ENCODE data around the gene COPG2. TPM values are rescaled to one million over a fixed set of nuclear protein-coding genes. Genes with fewer than 3 reads are reported as not detected.
A peak's percentile ranks its signal among the peaks of the same experiment; 100 is the strongest.

Gene COPG2
- total and polyA plus RNA-seq, 2 donors: 14.1 to 20.8 TPM

- DNase-seq (ENCODE audit: low read depth in 6 of 9, low spot score in 9 of 9): peak in 2 of 9 donors; percentile 16 to 39
- H3K36me3 ChIP-seq (ENCODE audit: control insufficient read depth in 2 of 2, insufficient read depth in 2 of 2, low read length in 1 of 2): no peaks in the 10 kb centered on the region
- 10% methylated on average over 12 of the region's 12 CpGs for WGBS
Observed at GRCh38 chr7:130669085-130669700, 645 bp upstream of the COPG2 start.

GRCh38 chr7:130667593-130668257 lies 823 bp downstream of the COPG2 start:
- H3K9me3 ChIP-seq (ENCODE audit: control insufficient read depth in 2 of 2, insufficient read depth in 1 of 2, low read length in 1 of 2): no peaks in the 10 kb centered on the region
- WGBS: 28% methylated on average over 19 of the region's 19 CpGs
- no peaks in the 10 kb centered on the region for H3K36me3 ChIP-seq (ENCODE audit: control insufficient read depth in 2 of 2, insufficient read depth in 2 of 2, low read length in 1 of 2)
- peaks cover 8 to 10% of the 10 kb centered on the region in 2 donors for H3K4me1 ChIP-seq (ENCODE audit: control insufficient read depth in 2 of 2, insufficient read depth in 2 of 2, low read length in 2 of 2)
- H3K27me3 ChIP-seq (ENCODE audit: control insufficient read depth in 2 of 2, insufficient read depth in 1 of 2, low read length in 1 of 2): no peaks in the 10 kb centered on the region
- H3K4me3 ChIP-seq (ENCODE audit: low read length in 2 of 2): peak overlapping the region; percentile 71 to 74
- H3K27ac ChIP-seq (ENCODE audit: low read depth in 1 of 2, low read length in 1 of 2): no peak overlapping the region
- DNase-seq (ENCODE audit: low read depth in 6 of 9, low spot score in 9 of 9): peak in 3 of 9 donors; percentile 6 to 19 (median 6)

More at GRCh38 chr7:130669085-130669700, 645 bp upstream of the COPG2 start:
- Histone ChIP-seq H3K27me3 (ENCODE audit: control insufficient read depth in 2 of 2, insufficient read depth in 1 of 2, low read length in 1 of 2) (no peaks in the 10 kb centered on the region), H3K27ac (ENCODE audit: low read depth in 1 of 2, low read length in 1 of 2) (peak overlapping the region in 1 of 2 donors; percentile 82), H3K4me3 (ENCODE audit: low read length in 2 of 2) (peak overlapping the region; percentile 67 to 71), H3K9me3 (ENCODE audit: control insufficient read depth in 2 of 2, insufficient read depth in 1 of 2, low read length in 1 of 2) (no peaks in the 10 kb centered on the region), H3K4me1 (ENCODE audit: control insufficient read depth in 2 of 2, insufficient read depth in 2 of 2, low read length in 2 of 2) (peaks cover 8 to 10% of the 10 kb centered on the region in 2 donors)

GRCh38 chr7:130662426-130662825 lies 6.1 kb downstream of the COPG2 start:
- no peak for DNase-seq (ENCODE audit: low read depth in 6 of 9, low spot score in 9 of 9)
- WGBS: 98% methylated on average over 2 of the region's 2 CpGs
- H3K36me3 ChIP-seq (ENCODE audit: control insufficient read depth in 2 of 2, insufficient read depth in 2 of 2, low read length in 1 of 2): peaks cover 0 to 7% of the 10 kb centered on the region in 2 donors

GRCh38 chr7:130655286-130655685 lies 13.3 kb downstream of the COPG2 start:
- peaks cover 2% of the 10 kb centered on the region in 2 donors for H3K36me3 ChIP-seq (ENCODE audit: control insufficient read depth in 2 of 2, insufficient read depth in 2 of 2, low read length in 1 of 2)
- WGBS: 92% methylated on average over 4 of the region's 4 CpGs
- H3K27ac ChIP-seq (ENCODE audit: low read depth in 1 of 2, low read length in 1 of 2): no peak overlapping the region
- no peaks in the 10 kb centered on the region for H3K27me3 ChIP-seq (ENCODE audit: control insufficient read depth in 2 of 2, insufficient read depth in 1 of 2, low read length in 1 of 2)
- DNase-seq (ENCODE audit: low read depth in 6 of 9, low spot score in 9 of 9): no peak
- no peaks in the 10 kb centered on the region for H3K4me1 ChIP-seq (ENCODE audit: control insufficient read depth in 2 of 2, insufficient read depth in 2 of 2, low read length in 2 of 2)
- no peak overlapping the region for H3K4me3 ChIP-seq (ENCODE audit: low read length in 2 of 2)
- no peaks in the 10 kb centered on the region for H3K9me3 ChIP-seq (ENCODE audit: control insufficient read depth in 2 of 2, insufficient read depth in 1 of 2, low read length in 1 of 2)

More at GRCh38 chr7:130662426-130662825, 6.1 kb downstream of the COPG2 start:
- peaks cover under 1 to 4% of the 10 kb centered on the region in 2 donors for H3K4me1 ChIP-seq (ENCODE audit: control insufficient read depth in 2 of 2, insufficient read depth in 2 of 2, low read length in 2 of 2)
- H3K27me3 ChIP-seq (ENCODE audit: control insufficient read depth in 2 of 2, insufficient read depth in 1 of 2, low read length in 1 of 2): no peaks in the 10 kb centered on the region
- no peaks in the 10 kb centered on the region for H3K9me3 ChIP-seq (ENCODE audit: control insufficient read depth in 2 of 2, insufficient read depth in 1 of 2, low read length in 1 of 2)
- no peak overlapping the region for H3K4me3 ChIP-seq (ENCODE audit: low read length in 2 of 2)
- no peak overlapping the region for H3K27ac ChIP-seq (ENCODE audit: low read depth in 1 of 2, low read length in 1 of 2)

GRCh38 chr7:130654850-130655249 lies 13.7 kb downstream of the COPG2 start:
- no peak for DNase-seq (ENCODE audit: low read depth in 6 of 9, low spot score in 9 of 9)
- 93% methylated on average over 1 of the region's 1 CpG for WGBS
- no peak overlapping the region for H3K27ac ChIP-seq (ENCODE audit: low read depth in 1 of 2, low read length in 1 of 2)

GRCh38 chr7:130650611-130651120 lies 17.9 kb downstream of the COPG2 start:
- DNase-seq (ENCODE audit: low read depth in 6 of 9, low spot score in 9 of 9): no peak
- Histone ChIP-seq H3K4me1 (ENCODE audit: control insufficient read depth in 2 of 2, insufficient read depth in 2 of 2, low read length in 2 of 2) (no peaks in the 10 kb centered on the region), H3K4me3 (ENCODE audit: low read length in 2 of 2) (no peak overlapping the region), H3K9me3 (ENCODE audit: control insufficient read depth in 2 of 2, insufficient read depth in 1 of 2, low read length in 1 of 2) (peaks cover 0 to 3% of the 10 kb centered on the region in 2 donors), H3K27ac (ENCODE audit: low read depth in 1 of 2, low read length in 1 of 2) (no peak overlapping the region), H3K36me3 (ENCODE audit: control insufficient read depth in 2 of 2, insufficient read depth in 2 of 2, low read length in 1 of 2) (peaks cover 0 to 2% of the 10 kb centered on the region in 2 donors), H3K27me3 (ENCODE audit: control insufficient read depth in 2 of 2, insufficient read depth in 1 of 2, low read length in 1 of 2) (no peaks in the 10 kb centered on the region)
- WGBS: 96% methylated on average over 1 of the region's 1 CpG

More at GRCh38 chr7:130654850-130655249, 13.7 kb downstream of the COPG2 start:
- no peaks in the 10 kb centered on the region for H3K27me3 ChIP-seq (ENCODE audit: control insufficient read depth in 2 of 2, insufficient read depth in 1 of 2, low read length in 1 of 2)
- no peaks in the 10 kb centered on the region for H3K9me3 ChIP-seq (ENCODE audit: control insufficient read depth in 2 of 2, insufficient read depth in 1 of 2, low read length in 1 of 2)
- H3K36me3 ChIP-seq (ENCODE audit: control insufficient read depth in 2 of 2, insufficient read depth in 2 of 2, low read length in 1 of 2): peaks cover 0 to 2% of the 10 kb centered on the region in 2 donors
- no peaks in the 10 kb centered on the region for H3K4me1 ChIP-seq (ENCODE audit: control insufficient read depth in 2 of 2, insufficient read depth in 2 of 2, low read length in 2 of 2)
- no peak overlapping the region for H3K4me3 ChIP-seq (ENCODE audit: low read length in 2 of 2)

GRCh38 chr7:130649004-130649790 lies 19.4 kb downstream of the COPG2 start:
- DNase-seq (ENCODE audit: low read depth in 6 of 9, low spot score in 9 of 9): peak in 1 of 9 donors; percentile 14
- Histone ChIP-seq H3K27me3 (ENCODE audit: control insufficient read depth in 2 of 2, insufficient read depth in 1 of 2, low read length in 1 of 2) (no peaks in the 10 kb centered on the region), H3K36me3 (ENCODE audit: control insufficient read depth in 2 of 2, insufficient read depth in 2 of 2, low read length in 1 of 2) (peaks cover 0 to 2% of the 10 kb centered on the region in 2 donors), H3K4me3 (ENCODE audit: low read length in 2 of 2) (no peak overlapping the region), H3K9me3 (ENCODE audit: control insufficient read depth in 2 of 2, insufficient read depth in 1 of 2, low read length in 1 of 2) (peaks cover 0 to 3% of the 10 kb centered on the region in 2 donors), H3K27ac (ENCODE audit: low read depth in 1 of 2, low read length in 1 of 2) (no peak overlapping the region), H3K4me1 (ENCODE audit: control insufficient read depth in 2 of 2, insufficient read depth in 2 of 2, low read length in 2 of 2) (no peaks in the 10 kb centered on the region)
- WGBS: 89% methylated on average over 4 of the region's 4 CpGs

GRCh38 chr7:130648580-130648979 lies 20.0 kb downstream of the COPG2 start:
- WGBS: 92% methylated on average over 5 of the region's 5 CpGs
- Histone ChIP-seq H3K27me3 (ENCODE audit: control insufficient read depth in 2 of 2, insufficient read depth in 1 of 2, low read length in 1 of 2) (no peaks in the 10 kb centered on the region), H3K27ac (ENCODE audit: low read depth in 1 of 2, low read length in 1 of 2) (no peak overlapping the region), H3K36me3 (ENCODE audit: control insufficient read depth in 2 of 2, insufficient read depth in 2 of 2, low read length in 1 of 2) (peaks cover 0 to 2% of the 10 kb centered on the region in 2 donors), H3K9me3 (ENCODE audit: control insufficient read depth in 2 of 2, insufficient read depth in 1 of 2, low read length in 1 of 2) (peaks cover 0 to 3% of the 10 kb centered on the region in 2 donors), H3K4me1 (ENCODE audit: control insufficient read depth in 2 of 2, insufficient read depth in 2 of 2, low read length in 2 of 2) (no peaks in the 10 kb centered on the region), H3K4me3 (ENCODE audit: low read length in 2 of 2) (no peak overlapping the region)
- DNase-seq (ENCODE audit: low read depth in 6 of 9, low spot score in 9 of 9): no peak
